ENCODE data around the gene CAV1. TPM values are rescaled to one million over a fixed set of nuclear protein-coding genes. Genes with fewer than 3 reads are reported as not detected.

Gene CAV1
- total and polyA plus RNA-seq, 5 donors from 2014 or later: 0.11 to 0.18 TPM; not detected in 3

DNA sequence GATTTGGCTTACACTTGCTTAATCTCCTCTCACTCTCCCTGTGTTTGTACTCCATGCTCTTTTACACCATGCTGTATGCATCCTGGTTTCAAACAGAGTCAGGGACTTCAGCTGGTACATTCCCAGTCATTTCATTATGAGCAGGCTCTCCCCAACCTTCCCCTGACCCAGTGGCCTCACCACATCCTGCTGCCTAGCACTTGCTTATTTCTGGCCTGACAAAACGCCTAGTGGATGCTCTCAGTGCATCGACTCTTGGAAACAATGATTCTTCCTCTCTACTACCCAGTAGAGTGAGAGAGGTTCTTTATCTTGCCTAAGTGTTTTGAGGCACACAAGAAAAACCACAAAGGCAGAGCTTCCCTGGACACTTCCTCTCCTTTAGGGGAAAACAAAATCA is 63.4 kb downstream of the CAV1 start:
- DNase-seq (peak in 1 of 3 donors; percentile 51), ATAC-seq (ENCODE audit: low read depth in 2 of 2) (no peak)
- H3K4me3 ChIP-seq (ENCODE audit: low read depth, low read length): no peak overlapping the region
- H3K4me1 ChIP-seq (ENCODE audit: control insufficient read depth, insufficient read depth, low read length, poor library complexity, severe bottlenecking): no peaks in the 10 kb centered on the region
- Mint-ChIP-seq H3K4me1 (peaks cover 0 to 21% (median 11%) of the 10 kb centered on the region in 4 donors), H3K36me3 (no peaks in the 10 kb centered on the region), H3K27ac (no peak overlapping the region), H3K4me3 (no peak overlapping the region), H3K9me3 (peaks cover 0 to 1% (median 0%) of the 10 kb centered on the region in 7 donors), H3K27me3 (peaks cover 29% of the 10 kb centered on the region)
- H3K36me3 ChIP-seq (ENCODE audit: control insufficient read depth, insufficient read depth, low read length): no peaks in the 10 kb centered on the region
- H3K27ac ChIP-seq (ENCODE audit: insufficient read depth, low read length, poor library complexity, severe bottlenecking): no peak overlapping the region
- peaks cover 15% of the 10 kb centered on the region for H3K27me3 ChIP-seq (ENCODE audit: control insufficient read depth, insufficient read depth, low read length)
- H3K9me3 ChIP-seq (ENCODE audit: control insufficient read depth in 2 of 2, low read length in 2 of 2): no peaks in the 10 kb centered on the region

DNA sequence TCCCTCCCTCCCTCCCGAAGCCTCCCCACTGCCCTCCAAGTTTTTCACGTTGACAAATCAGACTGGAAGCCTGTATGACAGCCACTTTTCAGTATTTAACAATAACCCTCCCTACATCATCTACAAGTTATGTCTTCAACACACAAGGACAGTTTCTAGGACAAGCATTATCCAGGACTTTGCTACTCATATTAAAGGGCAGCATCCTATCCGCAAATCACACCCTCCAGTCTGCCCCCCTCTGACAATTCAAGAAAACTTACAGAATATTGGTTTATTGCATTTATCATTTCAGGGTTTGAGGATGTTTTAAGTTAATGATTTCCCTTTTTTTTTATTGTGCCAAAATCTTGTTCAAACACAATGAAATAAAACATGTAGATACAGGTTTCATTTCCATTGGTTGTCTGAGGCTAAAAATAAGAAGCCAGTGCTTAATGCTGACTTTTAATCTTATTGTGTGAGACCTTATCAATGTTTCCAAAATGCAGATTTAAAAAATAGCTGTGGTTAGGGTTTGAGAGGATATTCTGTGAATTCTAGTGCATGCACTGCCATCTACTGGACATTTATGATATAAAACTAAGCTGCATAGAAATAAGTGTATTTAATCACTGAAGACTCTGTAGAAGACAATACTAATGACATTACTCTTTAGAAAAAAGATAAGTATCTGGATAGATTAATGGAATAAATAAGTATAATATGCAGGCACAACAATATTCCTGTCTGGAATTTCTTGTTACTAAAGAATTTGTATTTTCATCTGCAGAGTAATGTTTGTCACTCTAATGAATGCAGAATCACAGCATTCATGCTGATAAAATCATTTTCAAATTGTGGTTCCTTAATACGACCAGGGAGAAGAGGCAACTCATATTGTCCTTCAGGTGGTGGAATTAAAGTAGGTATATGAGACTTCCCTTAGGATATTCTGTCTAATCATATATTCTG is 64.1 kb downstream of the CAV1 start:
- no peaks in the 10 kb centered on the region for H3K9me3 ChIP-seq (ENCODE audit: control insufficient read depth in 2 of 2, low read length in 2 of 2)
- H3K4me3 Mint-ChIP-seq: no peak overlapping the region
- peaks cover 18% of the 10 kb centered on the region for H3K27me3 ChIP-seq (ENCODE audit: control insufficient read depth, insufficient read depth, low read length)
- no peaks in the 10 kb centered on the region for H3K4me1 ChIP-seq (ENCODE audit: control insufficient read depth, insufficient read depth, low read length, poor library complexity, severe bottlenecking)
- peak in 2 of 3 donors; percentile 33 to 65 for DNase-seq
- peaks cover 33% of the 10 kb centered on the region for H3K27me3 Mint-ChIP-seq
- peaks cover 0 to 19% (median 11%) of the 10 kb centered on the region in 4 donors for H3K4me1 Mint-ChIP-seq
- no peak overlapping the region for H3K27ac Mint-ChIP-seq
- H3K27ac ChIP-seq (ENCODE audit: insufficient read depth, low read length, poor library complexity, severe bottlenecking): no peak overlapping the region
- H3K36me3 Mint-ChIP-seq: no peaks in the 10 kb centered on the region
- no peaks in the 10 kb centered on the region for H3K36me3 ChIP-seq (ENCODE audit: control insufficient read depth, insufficient read depth, low read length)
- no peak overlapping the region for H3K4me3 ChIP-seq (ENCODE audit: low read depth, low read length)
- ATAC-seq (ENCODE audit: low read depth in 2 of 2): peak in 1 of 2 donors; percentile 46
- peaks cover 0 to 1% (median 0%) of the 10 kb centered on the region in 7 donors for H3K9me3 Mint-ChIP-seq

DNA sequence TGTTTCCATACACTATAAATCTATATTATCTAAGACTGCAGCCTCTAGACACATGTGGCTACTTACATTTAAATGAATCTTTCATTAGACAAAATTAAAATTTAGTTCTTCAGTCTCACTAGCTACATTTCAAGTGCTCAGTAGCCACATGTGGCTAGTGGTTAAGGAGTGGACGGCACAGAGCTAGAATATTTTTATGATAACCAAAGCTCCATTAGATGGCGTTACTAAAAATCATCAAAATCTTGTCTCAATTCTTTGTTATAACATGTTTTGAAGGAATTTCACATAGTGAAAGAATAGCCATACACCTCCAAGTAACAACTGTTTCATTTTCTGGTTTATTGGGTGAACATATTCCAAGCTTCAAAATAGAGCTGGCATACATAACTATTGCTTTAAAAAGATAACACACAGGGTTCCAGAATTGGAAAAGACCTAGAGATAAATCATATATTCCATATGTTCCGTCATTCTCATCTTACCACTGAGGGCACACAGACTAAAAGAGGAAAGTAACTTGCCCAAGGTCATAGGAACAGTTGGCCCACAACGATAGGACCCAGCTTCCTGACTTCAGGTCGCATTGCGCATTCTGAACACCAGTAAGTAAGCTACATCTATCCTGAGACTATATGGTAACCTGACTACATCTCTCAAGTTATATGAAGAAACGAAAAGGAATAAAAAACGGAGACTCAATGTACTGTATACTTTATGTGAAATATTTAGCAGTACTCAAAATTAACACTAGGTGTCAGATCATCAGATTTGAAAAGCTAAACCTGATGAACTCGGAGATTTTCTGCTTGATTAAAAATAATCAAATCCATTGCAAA is 66.6 kb downstream of the CAV1 start:
- Mint-ChIP-seq H3K4me1 (peaks cover 0 to 19% (median 11%) of the 10 kb centered on the region in 4 donors), H3K4me3 (no peak overlapping the region), H3K36me3 (no peaks in the 10 kb centered on the region), H3K27ac (no peak overlapping the region), H3K27me3 (peaks cover 33% of the 10 kb centered on the region), H3K9me3 (peaks cover 0 to 1% (median 0%) of the 10 kb centered on the region in 7 donors)
- no peaks in the 10 kb centered on the region for H3K4me1 ChIP-seq (ENCODE audit: control insufficient read depth, insufficient read depth, low read length, poor library complexity, severe bottlenecking)
- H3K36me3 ChIP-seq (ENCODE audit: control insufficient read depth, insufficient read depth, low read length): no peaks in the 10 kb centered on the region
- ATAC-seq (ENCODE audit: low read depth in 2 of 2) (peak in 1 of 2 donors; percentile 29), DNase-seq (peak in 1 of 3 donors; percentile 25)
- peaks cover 21% of the 10 kb centered on the region for H3K27me3 ChIP-seq (ENCODE audit: control insufficient read depth, insufficient read depth, low read length)
- H3K4me3 ChIP-seq (ENCODE audit: low read depth, low read length): no peak overlapping the region
- no peak overlapping the region for H3K27ac ChIP-seq (ENCODE audit: insufficient read depth, low read length, poor library complexity, severe bottlenecking)
- H3K9me3 ChIP-seq (ENCODE audit: control insufficient read depth in 2 of 2, low read length in 2 of 2): no peaks in the 10 kb centered on the region

DNA sequence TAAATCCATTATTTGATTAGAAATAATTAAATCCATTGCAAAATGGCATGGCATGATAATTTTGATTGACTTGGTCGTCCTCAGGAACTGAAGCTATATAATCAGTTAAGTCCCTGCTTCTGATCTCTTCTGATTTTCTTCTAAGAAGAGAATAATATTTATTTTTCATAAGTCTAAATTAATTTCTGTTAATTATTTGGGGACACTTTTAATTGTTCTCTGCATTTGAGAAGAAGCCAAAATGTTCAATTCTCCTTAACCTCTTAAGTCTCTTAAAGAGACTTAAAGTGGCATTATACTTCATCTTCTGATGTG is 67.2 kb downstream of the CAV1 start:
- ATAC-seq (ENCODE audit: low read depth in 2 of 2) (no peak), DNase-seq (no peak)
- Histone ChIP-seq H3K4me3 (ENCODE audit: low read depth, low read length) (no peak overlapping the region), H3K27me3 (ENCODE audit: control insufficient read depth, insufficient read depth, low read length) (peaks cover 21% of the 10 kb centered on the region), H3K36me3 (ENCODE audit: control insufficient read depth, insufficient read depth, low read length) (no peaks in the 10 kb centered on the region), H3K27ac (ENCODE audit: insufficient read depth, low read length, poor library complexity, severe bottlenecking) (no peak overlapping the region), H3K4me1 (ENCODE audit: control insufficient read depth, insufficient read depth, low read length, poor library complexity, severe bottlenecking) (no peaks in the 10 kb centered on the region), H3K9me3 (ENCODE audit: control insufficient read depth in 2 of 2, low read length in 2 of 2) (no peaks in the 10 kb centered on the region)
- Mint-ChIP-seq H3K36me3 (no peaks in the 10 kb centered on the region), H3K27ac (no peak overlapping the region), H3K9me3 (peaks cover 0 to 1% (median 0%) of the 10 kb centered on the region in 7 donors), H3K27me3 (peaks cover 33% of the 10 kb centered on the region), H3K4me3 (no peak overlapping the region), H3K4me1 (peaks cover 0 to 19% (median 11%) of the 10 kb centered on the region in 4 donors)

DNA sequence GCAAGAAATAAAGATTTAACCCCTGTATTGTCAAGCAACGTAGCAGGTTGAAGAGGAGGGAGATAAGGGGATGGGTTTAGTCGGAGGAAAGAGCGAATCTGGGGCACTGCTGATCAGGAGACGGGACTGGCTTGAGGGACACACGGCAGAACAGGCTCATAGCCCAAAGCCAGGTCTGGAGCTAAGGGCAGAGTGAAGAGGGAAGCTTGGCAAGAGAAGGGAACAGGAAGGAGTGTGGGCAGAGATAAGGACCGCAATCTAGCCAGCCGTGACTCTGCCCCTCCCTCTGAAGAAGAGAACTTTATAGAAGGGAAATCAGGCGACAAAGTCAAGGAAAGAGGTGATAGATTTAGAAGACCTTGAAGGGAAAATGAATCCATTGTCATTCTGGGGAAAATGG is 67.6 kb downstream of the CAV1 start:
- Mint-ChIP-seq H3K27ac (no peak overlapping the region), H3K4me1 (peaks cover 0 to 19% (median 11%) of the 10 kb centered on the region in 4 donors), H3K36me3 (no peaks in the 10 kb centered on the region), H3K27me3 (peaks cover 35% of the 10 kb centered on the region), H3K4me3 (no peak overlapping the region), H3K9me3 (peaks cover 0 to 1% (median 0%) of the 10 kb centered on the region in 7 donors)
- H3K4me3 ChIP-seq (ENCODE audit: low read depth, low read length): no peak overlapping the region
- no peak overlapping the region for H3K27ac ChIP-seq (ENCODE audit: insufficient read depth, low read length, poor library complexity, severe bottlenecking)
- no peaks in the 10 kb centered on the region for H3K4me1 ChIP-seq (ENCODE audit: control insufficient read depth, insufficient read depth, low read length, poor library complexity, severe bottlenecking)
- no peaks in the 10 kb centered on the region for H3K36me3 ChIP-seq (ENCODE audit: control insufficient read depth, insufficient read depth, low read length)
- no peak for ATAC-seq (ENCODE audit: low read depth in 2 of 2)
- H3K27me3 ChIP-seq (ENCODE audit: control insufficient read depth, insufficient read depth, low read length): peaks cover 21% of the 10 kb centered on the region
- no peak for DNase-seq
- H3K9me3 ChIP-seq (ENCODE audit: control insufficient read depth in 2 of 2, low read length in 2 of 2): no peaks in the 10 kb centered on the region

DNA sequence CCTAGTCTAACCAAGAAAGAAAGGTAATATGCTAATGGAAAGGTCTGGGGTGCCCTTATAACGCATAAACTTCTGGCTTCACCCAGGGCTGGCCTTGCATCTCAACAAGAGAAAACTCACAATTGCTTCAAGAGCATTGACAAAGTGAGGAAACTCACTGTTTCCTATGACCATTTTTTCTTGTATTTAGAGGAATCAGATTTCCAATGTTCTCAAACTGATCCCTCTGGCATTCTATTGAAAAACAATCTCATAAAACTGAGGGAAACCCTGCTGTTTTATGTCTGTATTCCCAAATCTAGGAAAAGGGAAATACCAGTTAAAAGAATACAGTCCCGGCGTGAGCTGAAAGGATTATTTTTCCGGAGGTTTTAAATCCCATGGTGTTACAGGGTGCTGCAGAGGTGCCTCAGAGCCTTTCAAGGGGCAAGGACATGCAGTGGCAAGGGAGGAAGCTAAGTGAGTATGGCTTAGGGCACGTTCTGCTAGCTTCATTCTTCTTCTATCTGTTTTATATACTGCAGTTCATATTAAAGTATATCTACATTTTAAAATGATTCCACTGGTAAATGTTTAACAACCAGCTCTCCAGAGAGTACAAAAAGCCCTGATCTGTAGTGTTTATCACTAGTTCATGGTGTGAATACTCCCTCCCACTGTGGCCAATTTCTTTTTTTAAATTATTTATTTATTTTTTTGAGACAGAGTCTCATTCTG is 68.7 kb downstream of the CAV1 start:
- Histone ChIP-seq H3K4me1 (ENCODE audit: control insufficient read depth, insufficient read depth, low read length, poor library complexity, severe bottlenecking) (no peaks in the 10 kb centered on the region), H3K36me3 (ENCODE audit: control insufficient read depth, insufficient read depth, low read length) (no peaks in the 10 kb centered on the region), H3K4me3 (ENCODE audit: low read depth, low read length) (no peak overlapping the region), H3K9me3 (ENCODE audit: control insufficient read depth in 2 of 2, low read length in 2 of 2) (no peaks in the 10 kb centered on the region), H3K27me3 (ENCODE audit: control insufficient read depth, insufficient read depth, low read length) (peaks cover 21% of the 10 kb centered on the region), H3K27ac (ENCODE audit: insufficient read depth, low read length, poor library complexity, severe bottlenecking) (no peak overlapping the region)
- ATAC-seq (ENCODE audit: low read depth in 2 of 2) (no peak), DNase-seq (no peak)
- Mint-ChIP-seq H3K4me1 (peaks cover 0 to 14% (median 10%) of the 10 kb centered on the region in 4 donors), H3K36me3 (no peaks in the 10 kb centered on the region), H3K4me3 (no peak overlapping the region), H3K9me3 (peaks cover 0 to 1% (median 0%) of the 10 kb centered on the region in 7 donors), H3K27me3 (peaks cover 41% of the 10 kb centered on the region), H3K27ac (no peak overlapping the region)

DNA sequence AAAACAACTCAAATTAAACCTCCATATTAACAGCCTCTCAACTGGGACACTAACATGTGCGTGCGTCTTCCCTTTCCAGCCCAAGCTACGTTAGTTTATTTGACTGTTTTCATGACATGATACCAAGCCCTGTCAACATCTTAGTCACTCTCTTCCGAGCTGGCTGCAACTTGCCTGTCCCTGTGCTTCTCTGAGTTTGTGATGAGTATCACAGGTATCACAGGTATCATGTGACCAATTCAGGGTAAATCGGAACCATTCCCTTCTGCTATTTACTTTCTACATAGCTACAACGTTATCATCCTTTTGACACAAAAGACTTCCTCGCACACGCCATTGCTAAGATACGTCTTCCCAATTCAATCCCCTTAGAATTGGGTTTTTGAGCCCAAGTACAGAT is 70.2 kb downstream of the CAV1 start:
- Histone ChIP-seq H3K27me3 (ENCODE audit: control insufficient read depth, insufficient read depth, low read length) (peaks cover 21% of the 10 kb centered on the region), H3K4me1 (ENCODE audit: control insufficient read depth, insufficient read depth, low read length, poor library complexity, severe bottlenecking) (no peaks in the 10 kb centered on the region), H3K36me3 (ENCODE audit: control insufficient read depth, insufficient read depth, low read length) (no peaks in the 10 kb centered on the region), H3K27ac (ENCODE audit: insufficient read depth, low read length, poor library complexity, severe bottlenecking) (no peak overlapping the region), H3K4me3 (ENCODE audit: low read depth, low read length) (no peak overlapping the region), H3K9me3 (ENCODE audit: control insufficient read depth in 2 of 2, low read length in 2 of 2) (no peaks in the 10 kb centered on the region)
- Mint-ChIP-seq H3K9me3 (peaks cover 0 to 1% (median 0%) of the 10 kb centered on the region in 7 donors), H3K4me1 (peaks cover 0 to 9% (median 6%) of the 10 kb centered on the region in 4 donors), H3K27ac (no peak overlapping the region), H3K27me3 (peaks cover 34% of the 10 kb centered on the region), H3K36me3 (no peaks in the 10 kb centered on the region), H3K4me3 (no peak overlapping the region)
- ATAC-seq (ENCODE audit: low read depth in 2 of 2) (no peak), DNase-seq (no peak)
